Amniotic stem cell (primary cell): ENCODE measurements around the gene HDAC8.

Experiments
- DNase-seq: peaks from one replicate; lab custom pipeline; 2025; lab: John Stamatoyannopoulos, UW

Gene HDAC8

DNA sequence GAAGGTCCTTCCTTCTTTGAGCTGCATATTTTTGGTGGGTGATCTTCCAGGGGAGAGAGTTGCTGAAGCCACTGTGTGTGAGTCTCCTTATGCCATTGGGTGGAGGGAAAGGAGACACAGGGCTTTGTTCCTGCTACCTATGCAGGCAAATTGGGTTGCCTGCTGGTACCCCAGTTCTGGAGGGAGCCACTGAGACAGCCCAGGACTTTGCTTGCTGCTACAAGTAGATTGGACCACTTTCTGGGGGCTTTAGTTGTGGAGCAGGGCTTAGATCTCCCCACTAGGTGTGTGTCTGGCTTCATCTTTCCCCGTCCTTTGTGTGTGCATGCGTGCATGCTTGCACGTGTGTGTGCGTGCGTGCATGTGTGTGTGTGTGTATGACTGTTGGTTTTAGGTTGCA is 276.9 kb downstream of the HDAC8 start:
- no peak for DNase-seq

DNA sequence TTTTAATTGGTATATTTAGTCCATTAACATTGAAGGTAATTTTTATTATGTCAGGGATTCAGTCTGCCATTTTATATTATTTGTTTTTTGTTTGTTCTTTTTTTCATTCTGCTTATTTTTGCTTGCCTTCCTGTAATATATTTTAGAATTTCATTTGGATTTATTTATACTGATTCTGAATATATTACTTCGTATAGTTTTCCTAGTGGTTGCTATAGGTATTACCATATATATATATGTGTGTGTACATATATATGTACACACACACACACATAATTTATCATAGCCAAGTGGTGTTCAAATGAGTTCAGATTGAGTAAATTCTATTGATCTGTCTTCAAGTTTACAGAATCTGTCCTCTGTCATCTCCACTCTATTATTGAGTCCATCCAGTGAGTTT is 278.1 kb downstream of the HDAC8 start:
- no peak for DNase-seq

DNA sequence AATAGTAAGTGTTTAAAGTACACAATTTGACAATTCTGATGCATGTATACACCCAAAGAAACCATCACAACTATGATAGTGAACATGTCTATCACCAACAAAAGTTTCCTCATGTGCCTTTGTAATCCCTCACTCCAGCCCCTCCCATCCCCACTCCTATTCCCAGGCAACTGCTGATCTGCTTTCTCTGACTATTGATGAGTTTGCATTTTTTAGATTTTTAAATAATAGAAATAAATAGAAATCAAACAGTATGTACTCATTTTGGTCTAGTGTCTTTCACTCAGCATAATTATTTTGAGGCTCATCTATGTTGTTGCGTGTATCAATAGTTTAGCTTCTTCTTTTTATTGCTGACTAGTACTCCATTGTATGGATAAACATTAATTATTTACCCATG is 290.3 kb downstream of the HDAC8 start:
- no peak for DNase-seq

DNA sequence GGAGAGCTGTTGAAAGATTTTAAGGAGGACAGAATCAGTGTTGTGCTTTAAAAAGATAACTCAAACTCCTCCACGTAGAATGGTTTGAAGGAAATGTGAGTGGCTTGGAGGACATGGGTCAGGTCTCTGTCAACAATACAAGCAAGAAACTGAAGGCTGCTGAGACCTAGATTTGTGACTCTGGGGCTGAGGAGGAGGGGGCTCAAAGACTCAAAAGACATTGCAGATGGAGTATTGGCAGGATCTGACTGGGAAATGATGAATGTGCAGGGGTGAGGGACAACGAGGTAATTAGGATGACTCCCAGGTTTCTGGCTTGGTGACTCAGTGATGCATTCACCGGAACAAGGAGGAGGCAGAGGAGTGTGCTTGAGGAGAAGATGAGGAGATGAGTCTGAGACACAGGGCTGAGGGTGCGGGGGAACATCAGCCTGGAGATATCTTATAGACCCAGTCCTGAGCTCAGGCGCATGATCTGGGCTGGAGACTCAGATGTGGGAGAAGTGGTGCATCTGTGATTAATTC is 292.3 kb downstream of the HDAC8 start:
- no peak for DNase-seq
